Measurements from ENCODE around the gene ARSG.
"Not testable (repeated sequence)": the region's sequence is repeated elsewhere in the genome, so short reads cannot be mapped to it uniquely, and the experiment has no call there.

The ARSG gene

GRCh38 chr17:68281965-68282364, 9.3 kb upstream of the ARSG start:
- DNase-seq, result not testable (repeated sequence)

- DNase-seq, result no peak
These were observed 2.9 kb upstream of the ARSG start for GRCh38 chr17:68288375-68288774.

DNA sequence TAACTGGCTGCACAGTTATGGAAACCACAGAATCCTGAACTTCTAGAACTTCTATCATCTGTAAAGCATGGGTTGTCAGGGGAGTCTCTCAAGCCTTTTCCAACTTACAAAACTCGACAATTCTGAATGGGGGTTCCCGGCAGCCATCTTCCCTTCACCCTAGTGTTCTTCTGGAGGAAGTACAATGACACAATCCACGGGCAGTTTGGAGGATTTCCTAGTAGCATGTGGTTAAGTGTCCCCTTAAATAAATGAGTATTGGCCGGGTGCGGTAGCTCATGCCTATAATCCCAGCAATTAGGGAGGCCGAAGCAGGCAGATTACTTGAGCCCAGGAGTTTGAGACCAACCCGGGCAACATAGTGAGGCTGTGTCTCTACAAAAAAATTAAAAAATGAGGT, 2.5 kb upstream of the ARSG start:
- no peak for DNase-seq

GRCh38 chr17:68289473-68289872, 1.8 kb upstream of the ARSG start:
- DNase-seq, result no peak

DNA sequence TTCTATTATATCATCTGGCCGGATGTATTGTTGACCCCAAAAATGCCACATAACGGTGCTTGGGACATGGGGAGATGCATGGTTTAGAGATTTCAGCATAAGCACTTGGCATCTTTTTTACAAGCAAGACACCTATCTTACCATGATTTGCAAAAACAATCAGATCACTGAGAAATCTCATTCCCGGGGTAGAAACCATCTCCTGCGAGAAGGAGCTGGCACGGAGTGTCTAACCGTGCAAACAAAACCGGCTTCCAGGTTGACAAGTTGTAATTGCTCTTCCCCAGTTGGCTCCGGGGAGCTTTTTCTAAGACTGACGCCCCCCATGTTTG, 1.4 kb upstream of the ARSG start:
- no peak for DNase-seq

- DNase-seq, result peak; percentile 22 to 31
These were observed 884 bp upstream of the ARSG start for GRCh38 chr17:68290268-68290954.

- peak; percentile 82 to 87 for DNase-seq
These were observed 767 bp downstream of the ARSG start for GRCh38 chr17:68291836-68292688.

DNA sequence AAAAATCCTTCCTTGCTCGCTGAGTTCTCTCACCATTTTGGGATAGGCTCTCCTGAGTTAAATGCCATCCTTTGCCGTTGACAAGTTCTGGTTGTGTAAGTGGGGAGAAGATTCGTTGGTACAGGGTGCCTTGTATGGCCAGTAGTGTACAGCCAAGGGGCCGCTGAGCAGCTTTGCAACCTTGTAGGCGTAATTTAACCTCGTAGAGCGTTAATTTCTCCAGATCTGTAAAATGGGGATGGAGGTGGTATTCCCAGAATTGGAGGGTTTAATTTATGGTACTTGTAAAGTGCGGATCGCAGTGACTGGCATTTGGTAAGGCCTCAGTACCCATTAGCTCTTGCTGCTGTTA, 1.4 kb downstream of the ARSG start:
- DNase-seq, result no peak

DNA sequence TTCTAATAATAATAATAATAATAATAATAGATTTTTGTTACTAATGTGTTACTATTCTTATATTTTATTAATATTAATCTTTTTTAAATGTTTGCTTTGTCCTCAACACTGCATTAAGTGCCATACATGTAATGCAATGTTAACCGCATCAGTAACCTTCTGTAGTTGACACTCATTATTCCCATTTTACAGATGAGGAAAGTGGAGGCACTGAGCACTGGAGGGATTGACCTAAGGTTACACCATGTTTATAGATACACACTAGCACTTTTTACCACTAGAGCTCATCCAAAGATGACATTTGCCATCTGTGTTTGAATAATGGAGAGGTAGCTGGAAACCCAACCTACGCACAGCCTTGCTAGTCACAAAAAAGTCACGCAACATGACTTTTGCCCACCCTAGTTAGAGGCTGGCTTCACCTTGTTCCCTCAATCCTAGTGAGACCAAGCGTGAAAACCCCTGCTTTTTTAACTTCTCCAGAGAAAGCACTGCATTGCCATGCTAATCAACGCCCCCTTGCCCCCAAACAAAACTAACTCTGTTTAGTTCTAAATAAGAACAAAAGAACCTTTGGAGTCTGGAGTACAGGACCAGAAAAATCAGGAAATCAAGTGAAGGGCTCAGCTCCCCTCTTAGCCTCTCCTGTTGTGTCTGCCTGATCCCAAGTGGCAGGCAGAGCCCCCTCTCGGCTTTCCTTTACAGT, 2.3 kb downstream of the ARSG start:
- no peak for DNase-seq

DNA sequence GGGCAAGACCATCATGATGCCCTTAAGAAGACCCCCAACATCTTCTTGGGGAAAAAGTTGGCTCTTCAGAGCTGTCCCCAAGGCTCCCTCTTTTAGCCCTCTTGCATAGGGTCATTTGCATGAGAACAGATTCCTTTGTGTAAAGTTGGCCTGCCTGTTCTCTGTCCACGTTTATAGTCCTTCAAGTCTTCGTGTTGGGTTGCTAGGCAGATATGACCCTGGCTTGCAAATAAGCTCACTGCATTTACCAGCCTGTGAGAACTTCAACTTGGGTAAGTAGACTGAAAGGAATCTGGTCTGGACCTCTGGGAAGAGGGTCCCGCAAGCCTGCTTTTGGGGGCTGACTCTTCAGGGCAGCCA, 2.9 kb downstream of the ARSG start:
- DNase-seq, result no peak

- no peak for DNase-seq
These were observed 3.3 kb downstream of the ARSG start for GRCh38 chr17:68294617-68295016.

GRCh38 chr17:68295086-68295485, 3.8 kb downstream of the ARSG start:
- peak; percentile 51 to 57 for DNase-seq

DNA sequence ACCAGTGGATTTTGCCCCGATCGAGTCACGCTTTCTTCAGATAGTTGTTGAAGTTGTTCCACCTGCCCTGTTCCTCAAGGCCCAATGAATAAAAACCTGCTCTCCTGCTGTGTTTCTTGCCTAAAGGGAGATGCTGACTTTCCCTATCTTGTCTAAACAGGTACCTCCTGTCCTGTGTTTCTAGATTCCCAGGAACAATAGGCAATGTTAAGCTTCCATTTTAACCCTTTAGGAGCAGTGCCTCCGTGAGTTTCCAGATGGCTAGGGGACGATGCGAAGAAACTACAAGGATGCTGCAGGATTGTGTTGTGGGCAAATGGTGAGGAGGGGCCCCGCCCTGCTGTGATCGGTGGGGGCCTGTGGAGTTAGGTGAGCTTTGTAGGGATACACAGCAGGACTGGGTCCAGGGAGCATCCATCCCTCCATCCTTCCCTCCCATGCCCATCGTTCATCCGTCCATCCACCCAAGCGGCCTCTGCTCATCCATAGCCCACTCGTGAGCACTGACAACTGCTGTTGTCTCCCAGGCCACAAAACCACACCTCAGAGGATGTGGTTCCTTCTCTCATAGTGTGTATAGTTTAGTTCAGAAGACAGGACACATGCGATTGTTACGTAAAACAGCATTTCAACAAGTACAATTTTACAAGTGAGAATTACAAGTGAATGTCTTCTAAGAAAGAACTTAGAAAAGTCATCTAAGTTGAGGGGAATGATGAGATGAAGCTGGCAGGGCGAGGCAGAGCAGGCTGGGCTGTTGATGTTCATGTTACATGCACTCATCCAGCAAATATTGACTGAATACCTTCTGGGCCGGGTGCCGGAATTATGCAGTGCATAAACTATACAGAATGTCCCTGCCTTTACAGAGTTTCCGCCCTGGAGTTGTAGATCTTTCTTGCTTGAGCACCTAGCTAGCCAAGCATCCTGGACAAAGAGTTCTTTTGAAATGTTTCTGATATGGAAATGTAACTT, 5.2 kb downstream of the ARSG start:
- no peak for DNase-seq

- DNase-seq, result no peak
These were observed 5.9 kb downstream of the ARSG start for GRCh38 chr17:68297195-68297594.

GRCh38 chr17:68298601-68299000, 7.3 kb downstream of the ARSG start:
- no peak for DNase-seq

DNA sequence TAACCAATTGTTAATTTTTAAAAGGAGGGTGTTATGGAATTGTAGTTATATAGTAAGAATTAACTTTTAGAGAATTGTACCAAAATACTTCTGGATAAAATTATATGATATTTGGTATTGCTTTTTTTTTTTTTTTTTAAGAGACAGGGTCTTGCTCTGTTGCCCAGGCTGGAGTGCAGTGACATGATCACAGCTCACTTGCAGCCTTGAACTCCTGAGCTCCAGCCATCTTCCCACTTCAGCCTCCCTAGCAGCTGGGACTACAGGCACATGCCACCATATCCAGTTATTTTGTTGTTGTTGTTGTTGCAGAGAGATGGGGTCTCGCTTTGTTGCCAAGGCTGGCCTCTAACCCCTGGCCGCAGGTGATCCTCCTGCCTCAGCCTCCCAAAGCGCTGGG, 8.5 kb downstream of the ARSG start:
- DNase-seq, result no peak

DNA sequence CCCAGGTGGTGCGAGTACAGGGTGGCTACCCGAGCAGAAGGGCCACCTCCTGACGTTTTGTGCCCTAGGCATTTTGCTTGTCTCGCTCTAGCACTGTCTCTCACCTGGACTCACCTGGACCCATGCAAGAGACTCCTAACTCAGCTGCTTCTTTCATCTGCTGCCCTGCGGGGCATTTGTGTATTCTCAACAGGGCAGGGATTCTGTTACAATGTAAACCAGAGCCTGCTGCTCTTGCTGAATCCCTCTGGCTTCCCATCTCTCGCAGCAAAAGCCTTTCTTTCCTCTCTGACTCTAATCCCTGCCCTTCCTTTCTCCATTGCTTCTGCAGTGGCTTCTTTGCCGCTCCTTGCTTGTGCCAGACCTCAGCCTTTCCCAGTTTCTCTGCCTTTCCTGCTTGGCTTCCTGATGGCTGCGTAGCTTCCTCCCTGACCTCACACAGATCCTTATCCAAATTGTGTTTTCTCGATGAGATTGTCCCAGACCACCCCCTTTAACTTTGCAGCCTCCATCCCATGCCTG, 10.2 kb downstream of the ARSG start:
- no peak for DNase-seq

DNA sequence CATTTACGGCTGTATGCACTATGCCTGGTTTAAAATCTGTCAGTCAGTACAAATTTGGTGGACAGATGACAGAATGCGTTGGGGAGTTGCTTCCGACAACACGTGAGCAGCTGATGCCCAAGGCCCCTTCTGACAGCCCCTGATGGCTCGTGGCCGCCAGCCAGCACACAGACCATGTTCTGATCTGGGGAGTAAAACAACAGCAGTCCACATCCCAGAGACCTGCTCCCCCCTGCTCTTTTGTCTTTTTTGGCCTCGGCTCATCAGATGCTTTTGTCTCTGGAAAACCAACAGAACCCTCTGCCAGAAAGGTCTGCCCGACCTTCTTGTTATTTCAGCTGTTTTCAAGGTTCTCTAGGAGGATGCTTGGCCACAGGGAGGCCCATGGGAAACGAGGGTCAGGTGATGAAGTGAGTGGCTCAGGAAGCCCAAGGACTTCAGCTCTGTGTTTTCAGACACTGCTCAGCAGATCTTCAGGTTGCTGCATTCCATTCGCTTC, 10.8 kb downstream of the ARSG start:
- no peak for DNase-seq

GRCh38 chr17:68302666-68303065, 11.4 kb downstream of the ARSG start:
- DNase-seq, result no peak

DNA sequence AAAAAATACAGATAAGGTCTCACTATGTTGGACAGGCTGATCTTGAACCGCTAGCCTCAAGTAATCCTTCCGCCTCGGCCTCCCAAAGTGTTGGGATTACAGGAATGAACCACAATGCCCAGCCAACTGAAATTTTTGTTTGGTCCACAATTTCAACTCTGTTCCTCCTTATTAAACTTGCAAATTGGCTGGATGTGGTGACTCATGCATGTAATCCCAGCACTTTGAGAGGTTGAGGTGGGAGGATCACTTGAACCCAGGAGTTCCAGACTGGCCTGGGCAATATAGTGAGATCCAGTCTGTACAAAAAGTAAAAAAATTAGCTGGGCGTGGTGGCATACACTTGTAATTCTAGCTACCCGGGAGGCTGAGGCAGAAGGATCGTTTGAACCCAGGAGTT, 13.4 kb downstream of the ARSG start:
- DNase-seq, result no peak

- no peak for DNase-seq
These were observed 13.8 kb downstream of the ARSG start for GRCh38 chr17:68305142-68305541.

DNA sequence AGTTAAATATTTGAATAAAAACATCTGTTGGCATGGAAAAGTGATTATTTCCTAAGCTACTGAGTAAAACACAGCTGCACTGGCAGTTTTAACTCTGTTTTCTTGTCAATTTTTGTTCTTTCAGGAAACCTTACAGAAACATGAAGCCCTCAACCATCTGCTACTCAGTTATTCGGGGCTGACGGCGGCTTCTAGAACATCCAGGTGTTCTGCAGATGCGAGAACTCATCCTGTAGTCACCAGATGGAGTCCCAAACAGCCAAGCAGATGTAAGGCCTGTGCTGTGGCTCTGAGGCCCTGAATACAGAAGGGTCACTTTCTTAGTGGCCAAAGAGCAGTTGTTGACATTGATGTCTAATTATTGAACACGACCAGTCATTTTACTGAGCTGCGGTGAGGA, 15.5 kb downstream of the ARSG start:
- no peak for DNase-seq

DNA sequence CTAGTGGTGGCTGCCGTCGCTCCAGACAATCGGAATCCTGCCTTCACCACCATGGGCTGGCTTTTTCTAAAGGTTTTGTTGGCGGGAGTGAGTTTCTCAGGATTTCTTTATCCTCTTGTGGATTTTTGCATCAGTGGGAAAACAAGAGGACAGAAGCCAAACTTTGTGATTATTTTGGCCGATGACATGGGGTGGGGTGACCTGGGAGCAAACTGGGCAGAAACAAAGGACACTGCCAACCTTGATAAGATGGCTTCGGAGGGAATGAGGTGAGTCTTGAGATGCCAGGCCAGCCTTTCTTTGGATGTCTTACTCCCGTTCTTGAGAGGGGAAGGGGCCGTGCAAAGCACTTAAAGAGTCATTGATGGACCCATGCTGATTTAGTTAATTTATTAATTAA, 16.1 kb downstream of the ARSG start:
- no peak for DNase-seq

Data from activated CD4-positive, alpha-beta T cell treated with anti-CD3 and anti-CD28 coated beads, Interleukin-2, amount 50 U/mL, for 4 hours (primary cell).